NCI-H1105 (cell line): Measurements from ENCODE around the gene FAM217B.

ENCODE experiments used
- DNase-seq: peaks from one replicate; lab custom pipeline; 2025; lab: John Stamatoyannopoulos, UW

FAM217B gene

DNA sequence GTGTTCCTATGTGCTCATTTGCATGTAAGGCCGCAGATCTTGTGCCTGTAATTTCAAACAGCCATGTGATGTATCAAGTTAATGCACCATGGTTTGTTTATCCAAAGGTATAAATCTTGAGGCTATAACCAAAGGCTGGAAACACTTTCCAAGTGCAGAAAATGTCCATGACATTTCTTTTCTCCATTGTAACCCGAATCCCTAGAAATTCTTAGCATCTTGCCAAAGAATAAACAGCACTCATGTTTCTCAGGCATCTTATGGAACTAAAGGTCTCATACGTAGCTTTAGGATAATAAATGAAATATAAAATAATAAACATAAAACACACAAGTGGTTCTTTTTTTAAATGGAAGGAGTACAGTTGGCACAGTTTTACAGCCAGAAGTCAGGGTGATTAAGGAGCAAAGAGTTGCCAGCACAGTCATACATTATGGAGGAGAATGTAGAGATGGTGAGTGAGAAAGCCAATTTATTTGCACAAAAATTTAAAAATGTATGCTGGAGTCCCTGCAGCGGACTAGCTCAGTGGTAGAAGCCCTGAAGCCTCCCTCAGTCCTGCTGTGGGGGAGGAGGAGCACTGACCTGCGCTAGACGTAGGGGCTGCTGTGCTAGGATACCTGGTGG lies 36.1 kb downstream of the FAM217B start:
- DNase-seq, result no peak

DNA sequence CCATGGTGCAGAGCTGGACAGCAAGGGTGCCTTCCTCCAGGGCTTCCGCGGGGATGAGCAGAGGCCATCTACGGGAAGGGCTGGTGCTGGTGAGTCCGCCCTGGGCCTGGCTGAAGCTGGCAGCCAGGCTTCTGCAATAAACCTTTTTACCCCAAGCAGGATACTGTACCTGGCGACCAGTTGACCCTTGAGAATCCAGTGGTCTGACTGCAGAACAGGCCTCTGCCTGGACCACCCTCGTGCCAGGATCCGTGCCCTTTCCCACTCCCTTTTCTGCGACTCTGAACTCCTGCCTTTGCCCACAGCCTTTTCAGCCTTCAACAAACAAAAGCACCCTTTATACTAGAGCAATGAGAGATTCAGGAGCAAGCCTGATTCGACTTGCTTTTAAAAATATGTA lies 36.9 kb downstream of the FAM217B start:
- no peak for DNase-seq

DNA sequence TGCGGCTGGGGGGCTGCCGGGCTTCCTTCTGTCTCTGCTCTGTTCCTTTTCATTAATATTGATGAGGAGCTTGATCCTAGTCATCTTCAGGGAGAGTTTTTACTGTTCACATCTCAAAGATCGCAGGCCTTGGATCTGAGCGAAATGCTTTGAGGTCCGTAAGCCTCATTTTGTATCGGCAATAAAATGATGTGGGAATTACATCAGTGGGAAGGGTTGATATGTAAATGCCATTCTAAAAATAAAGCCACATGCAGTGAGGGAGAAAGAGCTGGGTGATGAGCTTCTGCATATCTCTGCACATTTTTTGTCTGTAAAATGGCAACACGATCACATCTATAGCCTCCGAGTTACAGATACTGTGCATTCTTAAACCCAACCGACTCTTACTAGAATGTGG lies 42.9 kb downstream of the FAM217B start:
- no peak for DNase-seq

DNA sequence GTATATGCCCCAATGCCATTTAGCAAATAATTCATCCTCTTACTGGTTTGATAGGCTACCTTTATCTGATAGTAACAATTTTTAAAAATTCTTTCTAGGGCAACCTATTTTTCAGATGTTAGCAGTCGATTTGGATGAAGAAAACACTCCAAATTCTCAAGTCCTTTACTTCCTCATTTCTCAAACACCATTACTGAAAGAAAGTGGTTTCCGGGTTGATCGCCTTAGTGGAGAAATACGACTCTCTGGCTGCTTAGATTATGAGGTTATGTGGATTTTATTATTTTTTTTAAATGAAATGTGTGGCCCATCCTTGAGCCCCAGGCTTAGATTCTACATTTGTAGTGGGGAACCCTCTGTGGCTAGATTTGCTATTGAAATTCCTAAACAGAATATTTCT lies 44.4 kb downstream of the FAM217B start:
- no peak for DNase-seq

DNA sequence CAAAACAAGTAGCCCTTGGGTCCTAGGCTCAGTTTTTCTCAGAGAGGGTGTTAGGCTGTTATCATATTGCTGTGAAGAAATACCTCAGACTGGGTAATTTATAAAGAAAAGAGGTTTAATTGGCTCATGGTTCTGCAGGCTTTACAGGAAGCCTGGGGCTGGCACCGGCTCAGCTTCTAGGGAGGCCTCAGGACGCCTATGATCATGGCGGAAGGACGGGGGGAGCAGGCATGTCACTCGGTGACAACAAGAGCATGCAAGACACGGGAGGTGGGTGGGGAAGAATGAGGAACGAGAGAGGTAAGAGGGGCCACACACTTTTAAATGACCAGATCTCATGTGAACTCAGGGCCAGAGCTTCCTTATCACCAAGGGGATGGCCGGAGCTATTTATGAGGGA lies 45.0 kb downstream of the FAM217B start:
- no peak for DNase-seq

DNA sequence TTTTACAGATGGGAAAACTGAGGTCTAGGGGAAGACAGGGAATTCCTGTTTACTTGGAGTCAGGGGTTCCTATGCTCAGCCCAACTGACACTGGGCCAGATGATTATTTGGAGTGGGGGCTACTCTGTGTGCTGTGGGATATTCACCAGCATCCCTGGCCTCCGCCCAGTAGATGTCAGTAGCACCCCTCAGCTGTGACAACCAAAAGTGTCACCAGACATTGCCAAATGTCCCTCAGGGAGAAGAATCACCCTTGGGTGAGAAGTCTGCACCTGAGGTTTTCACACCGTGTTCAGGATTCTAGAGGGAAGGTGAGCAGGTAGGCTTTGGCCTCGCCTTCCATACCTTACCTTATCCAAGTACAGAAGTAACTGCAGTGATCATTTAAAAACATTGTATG lies 45.7 kb downstream of the FAM217B start:
- DNase-seq, result no peak

GRCh38 chr20:59987135-59987534 lies 46.9 kb downstream of the FAM217B start:
- no peak for DNase-seq

GRCh38 chr20:59988141-59988540 lies 48.0 kb downstream of the FAM217B start:
- DNase-seq, result no peak

DNA sequence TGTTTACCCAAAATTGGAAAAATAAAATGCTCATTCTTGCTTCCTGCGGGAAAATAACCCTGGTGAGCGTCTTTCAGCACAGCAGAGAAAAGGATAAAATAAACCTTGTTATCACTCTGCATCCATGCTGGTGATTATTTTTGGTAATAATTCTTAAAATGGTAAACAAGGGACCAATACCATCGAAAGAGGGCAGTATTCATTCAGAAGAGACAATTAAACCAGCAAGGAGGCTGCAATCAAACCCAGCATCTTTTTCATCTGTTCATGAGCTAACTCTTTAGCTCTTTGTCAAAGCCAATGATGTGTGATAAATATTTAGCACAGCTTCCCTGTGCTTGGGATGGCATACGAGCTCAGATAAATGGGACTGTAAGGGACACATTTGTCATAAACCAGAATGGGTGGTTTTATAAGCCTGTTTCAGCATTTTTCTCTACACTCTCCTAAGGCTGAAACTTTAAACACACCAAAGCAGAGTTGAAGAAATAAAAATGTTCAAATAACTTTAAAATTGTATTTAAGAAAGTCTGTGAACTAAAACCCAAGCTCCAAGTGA lies 52.4 kb downstream of the FAM217B start:
- DNase-seq, result no peak

DNA sequence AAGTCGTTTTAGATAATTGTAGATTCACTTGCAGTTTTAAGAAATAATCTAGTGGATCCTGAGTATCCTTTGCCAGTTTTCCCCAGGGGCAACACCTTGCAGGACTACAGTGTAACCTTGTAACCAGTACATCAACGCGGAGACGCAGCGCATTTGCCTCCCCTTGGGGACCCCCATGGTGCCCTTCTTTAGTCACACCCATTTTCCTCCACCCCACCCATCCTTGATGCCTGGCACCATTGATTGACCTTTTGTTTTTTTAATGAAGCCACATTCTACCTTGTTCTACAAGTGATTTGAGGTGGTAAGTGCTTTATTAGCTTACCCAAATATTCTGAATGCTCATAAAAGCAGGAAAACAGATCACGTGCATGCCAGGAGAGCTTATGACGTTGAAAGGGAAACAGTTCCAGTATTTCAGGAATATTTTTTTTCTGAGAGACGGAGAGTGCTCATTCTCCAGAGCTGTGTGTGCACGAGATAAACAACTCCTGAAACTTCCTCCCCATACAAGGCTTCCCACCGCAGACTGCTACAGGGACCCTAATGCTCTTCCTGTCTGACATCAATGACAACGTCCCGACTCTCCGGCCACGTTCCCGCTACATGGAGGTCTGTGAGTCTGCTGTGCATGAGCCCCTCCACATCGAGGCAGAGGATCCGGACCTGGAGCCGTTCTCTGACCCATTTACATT lies 53.7 kb downstream of the FAM217B start:
- DNase-seq, result no peak

GRCh38 chr20:59994697-59995122 lies 54.5 kb downstream of the FAM217B start:
- DNase-seq, result no peak

- DNase-seq, result no peak
These were observed 55.9 kb downstream of the FAM217B start for GRCh38 chr20:59996108-59996507.

DNA sequence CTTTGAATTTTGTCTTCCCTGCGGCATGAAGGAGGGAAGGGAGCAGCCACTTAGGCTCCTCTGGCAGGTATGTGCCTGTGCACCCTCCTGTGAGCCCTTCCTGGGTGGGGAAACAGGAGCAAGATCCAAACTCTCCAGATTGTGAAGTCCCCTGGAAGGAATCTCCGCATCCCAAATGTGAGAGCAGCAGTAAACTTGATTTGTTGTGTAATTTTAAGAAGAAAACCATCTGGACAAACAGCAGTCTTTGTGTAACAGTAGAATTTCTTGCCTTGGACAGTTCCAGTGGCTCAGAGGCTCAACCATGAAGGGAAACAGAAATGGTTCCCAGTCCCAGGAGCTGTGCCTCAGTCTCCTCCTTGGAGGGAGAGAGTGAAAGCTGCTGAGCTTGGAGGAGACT lies 57.7 kb downstream of the FAM217B start:
- DNase-seq, result no peak
